NCI-H2107 treated with DMSO at 0.1 percent for 48 hours (cell line): ENCODE measurements around the gene TPCN2.
A peak's percentile ranks its signal among the peaks of the same experiment; 100 is the strongest.

Source experiments
- DNase-seq: peaks from one replicate; lab custom pipeline; 2025; ENCODE audit not compliant: unreplicated experiment; lab: John Stamatoyannopoulos, UW

TPCN2 gene

GRCh38 chr11:69037074-69037473 is 11.7 kb upstream of the TPCN2 start:
- DNase-seq: no peak

- DNase-seq: no peak
Observed at GRCh38 chr11:69037544-69037943, 11.2 kb upstream of the TPCN2 start.

GRCh38 chr11:69039501-69039900 is 9.2 kb upstream of the TPCN2 start:
- DNase-seq: no peak

GRCh38 chr11:69040051-69040450 is 8.7 kb upstream of the TPCN2 start:
- DNase-seq: no peak

- DNase-seq: peak; percentile 2
Observed at GRCh38 chr11:69040581-69041260, 8.0 kb upstream of the TPCN2 start.

GRCh38 chr11:69041516-69041915 is 7.2 kb upstream of the TPCN2 start:
- DNase-seq: no peak

GRCh38 chr11:69044111-69045013 is 4.4 kb upstream of the TPCN2 start:
- peak; percentile 18 for DNase-seq

GRCh38 chr11:69048031-69048693 is 570 bp upstream of the TPCN2 start:
- DNase-seq: no peak

- no peak for DNase-seq
Observed at GRCh38 chr11:69049490-69049867, 747 bp downstream of the TPCN2 start.

GRCh38 chr11:69050592-69051380 is 2.1 kb downstream of the TPCN2 start:
- DNase-seq: no peak

GRCh38 chr11:69051381-69052342 is 2.9 kb downstream of the TPCN2 start:
- no peak for DNase-seq

GRCh38 chr11:69052343-69053168 is 3.8 kb downstream of the TPCN2 start:
- DNase-seq: no peak

GRCh38 chr11:69053169-69053477 is 4.4 kb downstream of the TPCN2 start:
- DNase-seq: no peak

GRCh38 chr11:69053546-69054396 is 5.0 kb downstream of the TPCN2 start:
- no peak for DNase-seq

- DNase-seq: no peak
Observed at GRCh38 chr11:69054397-69055211, 5.9 kb downstream of the TPCN2 start.

GRCh38 chr11:69055212-69055586 is 6.5 kb downstream of the TPCN2 start:
- no peak for DNase-seq
